HepG2 (cell line): ENCODE measurements around the gene ITIH3. TPM values are rescaled to one million over a fixed set of nuclear protein-coding genes. Genes with fewer than 3 reads are reported as not detected.

Experiments
- ATF1 ChIP-seq: IDR thresholded peaks from 2 replicates; pipeline ENCODE4 v1.6.1; 2016; ENCODE audit warnings: mild to moderate bottlenecking, control low read depth
- BHLHE40 ChIP-seq: IDR thresholded peaks from 2 replicates; pipeline ENCODE4 v1.6.1; 2011; ENCODE audit warnings: low read length, improper control_type of control experiment
- EP300 ChIP-seq, 3 experiments: sonication (generic) in 1 of 3; formaldehyde crosslinking in 1 of 3; IDR thresholded peaks; 2 replicates each; pipeline versions ENCODE4 v1.5.1 to v1.6.1; 2011 to 2020; ENCODE audit warnings: low read depth in 2 of 3, low read length in 2 of 3, borderline replicate concordance in 1 of 3, improper control_type of control experiment in 1 of 3, mild to moderate bottlenecking in 1 of 3, missing genetic modification reagents in 1 of 3, moderate library complexity in 1 of 3
- FOXP1 ChIP-seq, 2 experiments: fragments of 450-650 bp in 1 of 2; IDR thresholded peaks; 2 replicates each; pipeline ENCODE4 v1.6.1; 2017 to 2018; ENCODE audit warnings: antibody characterized with exemption in 1 of 2
- NCOA2 ChIP-seq: sonication (generic); formaldehyde crosslinking; IDR thresholded peaks from 2 replicates; pipeline ENCODE4 v1.8.0; 2022; ENCODE audit warnings: inconsistent platforms
- NFE2L2 ChIP-seq: fragments of 150-350 bp; IDR thresholded peaks from 2 replicates; pipeline ENCODE4 v1.6.1; 2014; ENCODE audit warnings: low read length
- NRL ChIP-seq: sonication (generic); formaldehyde crosslinking; IDR thresholded peaks from 2 replicates; pipeline ENCODE4 v1.5.0; 2020; ENCODE audit warnings: missing genetic modification reagents, mild to moderate bottlenecking, moderate library complexity, borderline replicate concordance
- SOX6 ChIP-seq, 2 experiments: fragments of 450-650 bp in 1 of 2; sonication (generic) in 1 of 2; formaldehyde crosslinking in 1 of 2; IDR thresholded peaks; 2 replicates each; pipeline versions ENCODE4 v1.4.0 to v1.6.1; 2017 to 2020; ENCODE audit warnings: antibody characterized with exemption in 1 of 2, mild to moderate bottlenecking in 1 of 2, missing genetic modification reagents in 1 of 2
- SRSF4 ChIP-seq: fragments of 200-400 bp; formaldehyde crosslinking; IDR thresholded peaks from one replicate; pipeline ENCODE4 v1.6.1; 2018; ENCODE audit warnings: mild to moderate bottlenecking, low read depth, low read length, moderate library complexity; ENCODE audit not compliant: poor library complexity, severe bottlenecking
- ZFP36L2 ChIP-seq: sonication (generic); formaldehyde crosslinking; IDR thresholded peaks from 2 replicates; pipeline ENCODE4 v1.4.0; 2020; ENCODE audit warnings: missing genetic modification reagents
- ZNF10 ChIP-seq: sonication (generic); formaldehyde crosslinking; IDR thresholded peaks from 2 replicates; pipeline ENCODE4 v1.4.0; 2020; ENCODE audit warnings: mild to moderate bottlenecking, low read depth, missing genetic modification reagents, borderline replicate concordance
- ZNF570 ChIP-seq: sonication (generic); formaldehyde crosslinking; IDR thresholded peaks from 2 replicates; pipeline ENCODE4 v1.4.0; 2020; ENCODE audit warnings: mild to moderate bottlenecking, missing genetic modification reagents, borderline replicate concordance
- ZNF781 ChIP-seq: sonication (generic); formaldehyde crosslinking; IDR thresholded peaks from 2 replicates; pipeline ENCODE4 v1.5.1; 2020; ENCODE audit warnings: borderline replicate concordance, mild to moderate bottlenecking, missing genetic modification reagents; ENCODE audit errors: not compliant biosample characterization
- polyA plus RNA-seq, 8 experiments: library from polyadenylated mRNA; depleted of rRNA in 3 of 8; stranded (reverse) in 7 of 8; unstranded in 1 of 8; fragments of >200 nt; fragmentation: Illumina TruSeq in 4 of 8; extraction: Trizol in 4 of 8; gene quantifications; 2 replicates each; pipeline versions ENCODE4 v1.2.1 to v1.2.3, GENCODE V29; 2011 to 2016; ENCODE audit warnings: low read depth in 4 of 8, missing spikeins in 1 of 8, mixed read lengths in 1 of 8; ENCODE audit not compliant: insufficient read depth in 1 of 8
- total RNA-seq, 5 experiments: library from RNA; depleted of rRNA; stranded (reverse); fragments of >200 nt; fragmentation: Illumina TruSeq; extraction: Trizol; gene quantifications; 2 replicates each; pipeline ENCODE4 v1.2.3, GENCODE V29; 2016; ENCODE audit warnings: low read depth in 1 of 5
- TF ChIP-seq, protein P1 (sequence below): sonication (generic); formaldehyde crosslinking; IDR thresholded peaks from 2 replicates; pipeline ENCODE4 v1.4.0; 2020; ENCODE audit warnings: missing genetic modification reagents
- TF ChIP-seq, protein P2 (sequence below): IDR thresholded peaks from 2 replicates; pipeline ENCODE4 v1.4.0; 2020; ENCODE audit warnings: mild to moderate bottlenecking, missing genetic modification reagents
- TF ChIP-seq, protein P3 (sequence below): sonication (generic); formaldehyde crosslinking; IDR thresholded peaks from 2 replicates; pipeline ENCODE4 v1.4.0; 2020; ENCODE audit warnings: missing genetic modification reagents
- TF ChIP-seq, protein P4 (sequence below): sonication (generic); formaldehyde crosslinking; IDR thresholded peaks from 2 replicates; pipeline ENCODE4 v1.4.0; 2020; ENCODE audit warnings: mild to moderate bottlenecking, missing genetic modification reagents

The ITIH3 gene
- total and polyA plus RNA-seq, 2 of the 13 experiments (the other 11 are each of a cell fraction or from before 2014, with no cell fraction given): 105 to 632 TPM

DNA sequence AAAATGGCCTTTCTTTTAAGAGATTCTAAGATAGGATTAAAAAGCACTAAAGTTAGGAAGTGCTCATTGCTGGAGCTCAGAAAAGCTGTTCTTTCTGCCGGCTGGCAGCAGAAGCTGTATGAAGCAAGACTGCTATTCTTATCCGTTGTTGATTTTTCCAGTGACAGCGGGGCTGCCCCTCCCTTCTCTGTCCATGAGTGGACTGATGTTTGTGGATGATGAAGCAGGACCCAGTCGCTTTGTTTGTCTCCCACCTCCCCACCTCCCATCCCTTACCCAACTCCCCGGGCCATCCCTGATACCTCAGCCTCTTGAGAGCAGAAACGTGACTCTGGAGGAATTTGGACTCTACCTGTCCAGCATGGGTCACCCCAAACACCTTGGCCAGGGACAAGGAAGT lies 50.6 kb downstream of the ITIH3 start (continued):
- TF ChIP-seq, protein P1, sequence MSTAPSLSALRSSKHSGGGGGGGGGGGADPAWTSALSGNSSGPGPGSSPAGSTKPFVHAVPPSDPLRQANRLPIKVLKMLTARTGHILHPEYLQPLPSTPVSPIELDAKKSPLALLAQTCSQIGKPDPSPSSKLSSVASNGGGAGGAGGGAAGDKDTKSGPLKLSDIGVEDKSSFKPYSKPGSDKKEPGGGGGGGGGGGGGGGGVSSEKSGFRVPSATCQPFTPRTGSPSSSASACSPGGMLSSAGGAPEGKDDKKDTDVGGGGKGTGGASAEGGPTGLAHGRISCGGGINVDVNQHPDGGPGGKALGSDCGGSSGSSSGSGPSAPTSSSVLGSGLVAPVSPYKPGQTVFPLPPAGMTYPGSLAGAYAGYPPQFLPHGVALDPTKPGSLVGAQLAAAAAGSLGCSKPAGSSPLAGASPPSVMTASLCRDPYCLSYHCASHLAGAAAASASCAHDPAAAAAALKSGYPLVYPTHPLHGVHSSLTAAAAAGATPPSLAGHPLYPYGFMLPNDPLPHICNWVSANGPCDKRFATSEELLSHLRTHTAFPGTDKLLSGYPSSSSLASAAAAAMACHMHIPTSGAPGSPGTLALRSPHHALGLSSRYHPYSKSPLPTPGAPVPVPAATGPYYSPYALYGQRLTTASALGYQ (CRISPR knock-in tag): no peak
- no peak for TF ChIP-seq BHLHE40
- no peak for TF ChIP-seq ZNF570
- no peak for TF ChIP-seq NRL (CRISPR knock-in tag)
- TF ChIP-seq ATF1 (CRISPR knock-in tag): no peak
- no peak for TF ChIP-seq NFE2L2
- no peak for TF ChIP-seq ZNF10
- no peak for TF ChIP-seq SRSF4
- peak in 1 of 2 experiments; percentile 38; a peak in 1 of 4 replicates for TF ChIP-seq EP300 (IDR thresholded peaks at IDR 0.05; ENCODE audit: low read depth in 2 of 2, low read length in 2 of 2)
- TF ChIP-seq EP300 (CRISPR knock-in tag; IDR thresholded peaks at IDR 0.05; ENCODE audit: borderline replicate concordance): no peak
- 0 out of 2 replicates have a peak, but pooled peaks have one; percentile 31 for TF ChIP-seq NCOA2 (CRISPR knock-in tag)
- TF ChIP-seq SOX6 (IDR thresholded peaks at IDR 0.05): no peak
- peak; percentile 93 for TF ChIP-seq SOX6 (CRISPR knock-in tag; IDR thresholded peaks at IDR 0.05)
- TF ChIP-seq, protein P2, sequence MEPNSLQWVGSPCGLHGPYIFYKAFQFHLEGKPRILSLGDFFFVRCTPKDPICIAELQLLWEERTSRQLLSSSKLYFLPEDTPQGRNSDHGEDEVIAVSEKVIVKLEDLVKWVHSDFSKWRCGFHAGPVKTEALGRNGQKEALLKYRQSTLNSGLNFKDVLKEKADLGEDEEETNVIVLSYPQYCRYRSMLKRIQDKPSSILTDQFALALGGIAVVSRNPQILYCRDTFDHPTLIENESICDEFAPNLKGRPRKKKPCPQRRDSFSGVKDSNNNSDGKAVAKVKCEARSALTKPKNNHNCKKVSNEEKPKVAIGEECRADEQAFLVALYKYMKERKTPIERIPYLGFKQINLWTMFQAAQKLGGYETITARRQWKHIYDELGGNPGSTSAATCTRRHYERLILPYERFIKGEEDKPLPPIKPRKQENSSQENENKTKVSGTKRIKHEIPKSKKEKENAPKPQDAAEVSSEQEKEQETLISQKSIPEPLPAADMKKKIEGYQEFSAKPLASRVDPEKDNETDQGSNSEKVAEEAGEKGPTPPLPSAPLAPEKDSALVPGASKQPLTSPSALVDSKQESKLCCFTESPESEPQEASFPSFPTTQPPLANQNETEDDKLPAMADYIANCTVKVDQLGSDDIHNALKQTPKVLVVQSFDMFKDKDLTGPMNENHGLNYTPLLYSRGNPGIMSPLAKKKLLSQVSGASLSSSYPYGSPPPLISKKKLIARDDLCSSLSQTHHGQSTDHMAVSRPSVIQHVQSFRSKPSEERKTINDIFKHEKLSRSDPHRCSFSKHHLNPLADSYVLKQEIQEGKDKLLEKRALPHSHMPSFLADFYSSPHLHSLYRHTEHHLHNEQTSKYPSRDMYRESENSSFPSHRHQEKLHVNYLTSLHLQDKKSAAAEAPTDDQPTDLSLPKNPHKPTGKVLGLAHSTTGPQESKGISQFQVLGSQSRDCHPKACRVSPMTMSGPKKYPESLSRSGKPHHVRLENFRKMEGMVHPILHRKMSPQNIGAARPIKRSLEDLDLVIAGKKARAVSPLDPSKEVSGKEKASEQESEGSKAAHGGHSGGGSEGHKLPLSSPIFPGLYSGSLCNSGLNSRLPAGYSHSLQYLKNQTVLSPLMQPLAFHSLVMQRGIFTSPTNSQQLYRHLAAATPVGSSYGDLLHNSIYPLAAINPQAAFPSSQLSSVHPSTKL (CRISPR knock-in tag): peak; percentile 49; the same call in 1 of the 2 replicates
- TF ChIP-seq ZFP36L2 (CRISPR knock-in tag): no peak
- TF ChIP-seq, protein P3, sequence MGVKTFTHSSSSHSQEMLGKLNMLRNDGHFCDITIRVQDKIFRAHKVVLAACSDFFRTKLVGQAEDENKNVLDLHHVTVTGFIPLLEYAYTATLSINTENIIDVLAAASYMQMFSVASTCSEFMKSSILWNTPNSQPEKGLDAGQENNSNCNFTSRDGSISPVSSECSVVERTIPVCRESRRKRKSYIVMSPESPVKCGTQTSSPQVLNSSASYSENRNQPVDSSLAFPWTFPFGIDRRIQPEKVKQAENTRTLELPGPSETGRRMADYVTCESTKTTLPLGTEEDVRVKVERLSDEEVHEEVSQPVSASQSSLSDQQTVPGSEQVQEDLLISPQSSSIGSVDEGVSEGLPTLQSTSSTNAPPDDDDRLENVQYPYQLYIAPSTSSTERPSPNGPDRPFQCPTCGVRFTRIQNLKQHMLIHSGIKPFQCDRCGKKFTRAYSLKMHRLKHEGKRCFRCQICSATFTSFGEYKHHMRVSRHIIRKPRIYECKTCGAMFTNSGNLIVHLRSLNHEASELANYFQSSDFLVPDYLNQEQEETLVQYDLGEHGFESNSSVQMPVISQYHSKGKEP (CRISPR knock-in tag): no peak
- TF ChIP-seq, protein P4, sequence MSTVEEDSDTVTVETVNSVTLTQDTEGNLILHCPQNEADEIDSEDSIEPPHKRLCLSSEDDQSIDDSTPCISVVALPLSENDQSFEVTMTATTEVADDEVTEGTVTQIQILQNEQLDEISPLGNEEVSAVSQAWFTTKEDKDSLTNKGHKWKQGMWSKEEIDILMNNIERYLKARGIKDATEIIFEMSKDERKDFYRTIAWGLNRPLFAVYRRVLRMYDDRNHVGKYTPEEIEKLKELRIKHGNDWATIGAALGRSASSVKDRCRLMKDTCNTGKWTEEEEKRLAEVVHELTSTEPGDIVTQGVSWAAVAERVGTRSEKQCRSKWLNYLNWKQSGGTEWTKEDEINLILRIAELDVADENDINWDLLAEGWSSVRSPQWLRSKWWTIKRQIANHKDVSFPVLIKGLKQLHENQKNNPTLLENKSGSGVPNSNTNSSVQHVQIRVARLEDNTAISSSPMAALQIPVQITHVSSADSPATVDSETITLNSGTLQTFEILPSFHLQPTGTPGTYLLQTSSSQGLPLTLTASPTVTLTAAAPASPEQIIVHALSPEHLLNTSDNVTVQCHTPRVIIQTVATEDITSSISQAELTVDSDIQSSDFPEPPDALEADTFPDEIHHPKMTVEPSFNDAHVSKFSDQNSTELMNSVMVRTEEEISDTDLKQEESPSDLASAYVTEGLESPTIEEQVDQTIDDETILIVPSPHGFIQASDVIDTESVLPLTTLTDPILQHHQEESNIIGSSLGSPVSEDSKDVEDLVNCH (CRISPR knock-in tag): no peak
- no peak for TF ChIP-seq FOXP1 (IDR thresholded peaks at IDR 0.05)
- TF ChIP-seq FOXP1 (CRISPR knock-in tag; IDR thresholded peaks at IDR 0.05): peak; percentile 48
- no peak for TF ChIP-seq ZNF781 (CRISPR knock-in tag)
